HCEC 1CT (cell line): ENCODE measurements around the gene CDCP2.

ENCODE experiments used
- DNase-seq: peaks from one replicate; pipeline ENCODE4 v3.0.0-alpha.2; 2017

CDCP2 gene

DNA sequence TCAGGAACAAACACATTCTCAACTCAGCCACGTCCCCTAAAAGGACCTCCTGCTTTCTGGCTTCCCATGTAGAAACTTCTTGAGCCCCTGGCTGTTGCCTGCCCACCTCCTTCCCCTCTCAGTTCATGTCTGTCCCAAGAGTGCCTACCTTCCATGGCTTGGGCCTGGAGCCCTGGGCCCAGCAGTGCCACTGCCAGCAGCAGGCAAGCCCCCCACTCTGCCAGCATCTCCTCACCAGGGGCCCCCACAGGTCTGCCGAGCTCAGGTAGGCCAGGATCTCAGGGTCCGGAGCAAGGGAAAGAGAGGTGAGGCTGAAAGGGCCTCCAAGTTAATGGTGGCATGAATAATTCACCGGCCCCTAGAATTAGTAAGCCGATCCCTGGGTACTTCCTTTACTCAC, at the start of gene CDCP2:
TSS of gene CDCP2 (minus strand) at position 305 of the 400 bp plus-strand sequence. CDS start at position 227, 78 bp downstream.
- DNase-seq = no peak

- no peak for DNase-seq
These were observed 47.8 kb upstream of the CDCP2 start for GRCh38 chr1:54200519-54200997.

- peak; percentile 95 for DNase-seq
These were observed 47.1 kb upstream of the CDCP2 start, which contains the start of the genes CYB5RL and MRPL37 for GRCh38 chr1:54199765-54200518. CYB5RL (minus strand) TSS chr1:54200030; CDS start chr1:54195616, 4,414 bp downstream. MRPL37 (plus strand) TSS chr1:54200167; CDS start chr1:54200244, 77 bp downstream.

GRCh38 chr1:54199151-54199764, 46.5 kb upstream of the CDCP2 start:
- DNase-seq = no peak

GRCh38 chr1:54193453-54193852, 40.7 kb upstream of the CDCP2 start:
- no peak for DNase-seq

DNA sequence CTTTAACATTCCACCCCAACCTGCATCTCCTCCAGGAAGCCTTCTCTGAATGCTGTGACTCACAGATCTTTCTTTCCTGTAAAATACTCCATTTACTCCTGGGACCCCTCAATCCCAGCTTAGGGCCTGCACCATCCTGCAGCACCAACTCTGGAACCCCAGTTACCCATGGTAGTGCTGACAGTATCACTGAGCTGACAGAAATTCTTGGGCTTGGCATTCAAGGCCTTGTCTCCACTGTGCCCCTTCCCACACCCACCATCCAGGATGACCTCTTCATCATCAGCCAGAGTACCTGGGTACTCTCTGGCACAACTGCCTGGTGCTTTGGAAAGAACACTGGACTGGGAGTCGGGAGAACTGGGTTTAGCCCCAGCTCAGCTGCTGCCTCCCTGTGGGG, 38.7 kb upstream of the CDCP2 start:
- DNase-seq = no peak

DNA sequence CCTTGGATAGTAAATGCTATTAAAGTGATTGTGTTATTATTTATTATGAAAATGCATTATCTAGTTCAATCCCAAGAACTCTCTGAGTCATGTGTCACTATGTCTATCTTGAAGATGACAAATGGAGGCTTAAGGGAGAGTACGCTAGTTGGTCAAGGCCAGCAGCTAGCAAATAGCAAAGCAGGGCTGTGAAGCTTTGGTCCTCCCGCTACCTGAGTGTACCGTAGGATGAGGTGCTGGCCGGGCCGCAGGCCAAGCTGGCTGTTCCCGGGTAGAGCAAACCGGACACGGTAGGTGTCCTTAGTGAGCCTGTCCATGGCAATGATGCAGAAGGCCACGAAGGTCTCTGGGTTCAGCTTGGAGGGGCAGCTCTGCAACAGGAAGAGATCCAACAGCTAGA, 37.7 kb upstream of the CDCP2 start:
- DNase-seq = no peak

GRCh38 chr1:54188291-54188690, 35.5 kb upstream of the CDCP2 start:
- DNase-seq = no peak

GRCh38 chr1:54186056-54186455, 33.3 kb upstream of the CDCP2 start:
- no peak for DNase-seq

DNA sequence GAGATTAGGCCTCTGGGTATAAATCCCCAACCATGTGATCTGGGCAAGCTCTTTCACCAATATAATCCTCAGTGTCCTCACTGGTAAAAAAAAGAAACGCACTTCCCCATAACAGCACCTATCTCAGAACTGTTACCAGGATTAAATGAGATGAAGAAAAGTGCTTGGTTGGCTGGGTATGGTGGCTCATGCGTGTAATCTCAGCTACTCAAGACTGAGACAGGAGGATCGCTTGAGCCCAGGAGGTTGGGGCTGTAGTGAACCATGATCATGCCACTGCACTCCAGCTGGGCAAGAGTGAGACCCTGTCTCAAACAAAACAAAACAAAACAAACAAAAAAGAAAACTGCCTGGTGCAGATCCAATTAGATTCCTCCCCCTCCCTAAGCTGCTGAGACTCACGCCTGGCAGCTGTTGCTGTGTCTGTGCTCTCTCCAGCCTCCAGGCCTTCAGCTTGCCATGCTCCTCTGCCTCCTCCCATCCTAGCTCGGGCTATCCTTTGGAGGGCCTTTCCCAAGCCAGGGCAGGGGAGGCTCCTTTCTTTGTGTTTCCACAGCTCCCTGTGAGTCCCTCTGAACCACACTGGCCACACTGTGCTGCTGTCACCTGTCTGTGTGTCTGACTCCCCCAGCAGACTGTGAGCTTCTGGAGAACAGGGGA, 28.0 kb upstream of the CDCP2 start:
- DNase-seq = no peak

DNA sequence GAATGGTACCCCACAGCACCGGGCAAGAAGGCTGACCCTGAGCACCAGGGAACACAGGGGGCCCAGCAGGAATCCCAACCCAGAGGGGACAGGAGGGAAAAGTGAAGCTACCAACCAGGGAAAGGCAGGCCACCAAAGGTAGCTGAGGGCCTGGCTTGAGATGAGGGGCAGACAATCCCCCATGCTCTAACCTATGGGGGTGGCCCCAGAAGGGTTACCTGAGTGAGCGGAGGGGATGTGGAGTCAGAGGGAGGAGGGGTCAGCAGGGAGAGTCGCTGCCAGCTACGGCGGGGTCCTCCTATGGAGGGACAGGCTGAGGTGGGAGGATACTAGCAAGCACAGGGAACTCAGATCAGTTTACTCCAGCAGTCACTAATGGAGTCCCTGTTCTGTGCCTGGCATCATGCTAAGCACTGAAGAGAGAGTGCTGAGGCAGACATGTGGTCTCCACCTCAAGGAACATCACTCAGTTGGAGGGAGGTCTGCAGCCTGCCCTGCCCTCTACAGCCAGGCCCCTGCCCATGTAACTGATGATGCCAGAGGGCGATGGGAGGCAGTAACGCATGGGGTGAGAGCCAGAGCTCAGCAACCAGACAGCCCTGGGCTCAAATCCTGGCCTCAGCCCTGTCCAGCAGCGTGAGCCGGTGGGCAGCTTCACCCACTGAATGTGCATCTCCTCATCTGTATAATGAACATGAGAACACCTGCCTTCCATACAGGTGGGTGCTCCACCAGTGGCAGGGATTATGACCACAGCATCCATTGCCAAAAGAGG, 25.7 kb upstream of the CDCP2 start:
- no peak for DNase-seq

DNA sequence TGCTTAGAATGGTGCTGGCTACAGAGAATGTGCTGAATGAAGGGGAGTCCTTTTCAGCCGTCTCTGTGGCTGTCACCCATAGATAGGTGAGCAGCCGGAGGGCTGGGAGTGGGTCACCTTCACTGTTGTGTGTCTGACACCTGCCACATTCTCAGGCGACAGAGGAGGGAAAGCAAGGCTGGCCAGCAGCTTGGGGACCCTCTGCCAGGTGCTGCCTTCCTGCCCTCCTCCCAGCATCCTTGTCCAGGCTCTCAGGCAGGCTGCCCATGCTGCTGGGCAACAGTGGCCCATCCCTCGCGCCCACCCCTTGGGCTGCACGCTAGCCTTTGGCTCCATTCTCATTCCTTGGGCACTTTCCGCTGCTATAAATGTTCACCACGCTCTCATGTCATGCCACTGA, 24.9 kb upstream of the CDCP2 start:
- DNase-seq = no peak

DNA sequence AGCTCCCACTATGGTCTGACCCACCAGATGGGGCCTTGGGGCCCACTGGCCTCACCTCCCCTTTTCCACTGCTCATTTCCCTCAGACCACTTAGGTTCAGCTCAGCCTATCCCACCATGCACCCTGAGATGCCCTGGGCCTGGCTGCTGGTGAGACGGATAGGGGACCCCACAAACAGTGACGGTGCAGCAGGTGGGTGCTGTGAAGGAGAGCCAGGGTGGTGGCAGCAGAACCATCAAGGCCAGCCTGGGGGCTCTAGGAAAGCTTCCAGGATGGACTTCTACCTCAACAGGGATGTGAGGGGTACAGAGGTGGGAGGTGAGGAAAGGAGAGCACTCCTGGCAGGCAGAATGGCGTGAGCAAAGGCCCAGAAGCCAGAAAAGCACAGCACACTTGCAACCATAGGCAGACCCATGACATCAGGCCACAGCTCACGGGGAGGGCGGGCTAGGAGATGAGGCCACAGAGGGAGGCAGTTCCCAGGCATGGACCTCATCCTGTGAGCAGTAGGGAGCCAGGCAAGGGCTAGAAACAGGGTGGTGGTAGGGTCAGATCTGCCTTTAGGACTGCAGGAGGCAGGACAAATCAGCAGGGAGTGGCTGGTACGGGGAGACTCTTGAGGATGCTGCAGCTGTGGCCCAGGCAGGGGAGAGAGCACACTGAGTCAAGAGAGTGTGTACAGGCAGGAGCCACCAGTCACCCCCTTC, 24.0 kb upstream of the CDCP2 start:
- DNase-seq = no peak

DNA sequence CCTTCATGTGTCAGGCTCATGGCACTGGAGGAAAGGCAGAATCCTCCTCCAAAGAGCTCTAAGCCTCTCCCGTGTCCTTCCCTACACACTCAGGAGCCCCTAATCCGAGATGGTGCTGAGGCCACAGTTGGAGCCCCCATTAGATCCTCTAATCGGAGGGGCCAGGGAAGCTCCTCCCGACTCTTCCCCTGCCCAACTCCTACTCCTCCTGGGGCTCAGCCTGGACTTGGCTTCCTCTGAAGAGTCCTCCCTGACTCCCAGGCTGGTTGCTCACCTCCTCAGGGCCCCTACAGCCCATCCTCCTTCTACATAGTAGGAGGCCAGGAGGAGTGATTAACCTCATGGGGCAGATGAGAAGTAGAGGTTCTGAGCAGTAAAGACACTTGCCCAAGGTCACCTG, 21.3 kb upstream of the CDCP2 start:
- DNase-seq = no peak

GRCh38 chr1:54173681-54174080, 20.9 kb upstream of the CDCP2 start:
- DNase-seq = no peak

GRCh38 chr1:54172614-54173599, 20.1 kb upstream of the CDCP2 start:
- DNase-seq = no peak

- no peak for DNase-seq
These were observed 18.8 kb upstream of the CDCP2 start for GRCh38 chr1:54171606-54172005.

DNA sequence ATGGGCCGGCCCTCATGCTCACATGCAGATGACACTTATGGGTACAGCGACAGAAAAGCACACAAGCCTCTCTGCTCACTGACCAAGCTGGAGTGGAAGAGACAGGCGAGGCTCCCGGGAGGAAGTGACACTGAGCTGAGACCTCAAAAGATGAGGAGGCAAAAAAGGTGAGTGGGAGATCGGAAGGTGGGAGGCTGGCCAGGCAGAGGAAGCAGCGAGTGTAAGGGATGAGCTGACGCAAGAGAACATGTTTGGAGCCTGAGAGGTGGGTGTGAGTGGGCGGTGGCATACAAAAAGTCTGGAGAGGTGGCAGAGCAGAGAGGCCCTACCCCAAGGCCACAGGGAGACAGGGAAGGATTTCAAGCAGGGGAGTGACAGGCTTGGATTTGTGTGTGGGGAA, 18.2 kb upstream of the CDCP2 start:
- DNase-seq = no peak

DNA sequence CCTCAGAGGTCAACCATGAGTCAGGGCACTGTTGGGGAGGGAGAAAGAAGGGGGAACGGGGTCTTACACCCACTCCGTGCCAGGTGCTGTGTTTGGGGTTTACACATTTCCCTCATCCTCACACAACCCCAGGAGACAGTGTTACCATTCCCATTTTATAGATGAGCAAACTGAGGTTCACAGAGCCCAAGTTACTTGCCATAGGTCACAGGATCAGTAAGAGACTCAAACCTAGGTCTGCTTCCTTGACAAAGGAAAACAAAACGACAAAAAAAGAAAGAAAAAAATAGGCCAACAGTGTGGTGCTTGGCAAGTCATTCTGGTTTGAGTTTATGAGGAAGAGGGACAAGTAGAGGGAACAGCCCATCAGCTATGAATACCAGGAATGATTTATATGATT, 16.3 kb upstream of the CDCP2 start:
- no peak for DNase-seq

DNA sequence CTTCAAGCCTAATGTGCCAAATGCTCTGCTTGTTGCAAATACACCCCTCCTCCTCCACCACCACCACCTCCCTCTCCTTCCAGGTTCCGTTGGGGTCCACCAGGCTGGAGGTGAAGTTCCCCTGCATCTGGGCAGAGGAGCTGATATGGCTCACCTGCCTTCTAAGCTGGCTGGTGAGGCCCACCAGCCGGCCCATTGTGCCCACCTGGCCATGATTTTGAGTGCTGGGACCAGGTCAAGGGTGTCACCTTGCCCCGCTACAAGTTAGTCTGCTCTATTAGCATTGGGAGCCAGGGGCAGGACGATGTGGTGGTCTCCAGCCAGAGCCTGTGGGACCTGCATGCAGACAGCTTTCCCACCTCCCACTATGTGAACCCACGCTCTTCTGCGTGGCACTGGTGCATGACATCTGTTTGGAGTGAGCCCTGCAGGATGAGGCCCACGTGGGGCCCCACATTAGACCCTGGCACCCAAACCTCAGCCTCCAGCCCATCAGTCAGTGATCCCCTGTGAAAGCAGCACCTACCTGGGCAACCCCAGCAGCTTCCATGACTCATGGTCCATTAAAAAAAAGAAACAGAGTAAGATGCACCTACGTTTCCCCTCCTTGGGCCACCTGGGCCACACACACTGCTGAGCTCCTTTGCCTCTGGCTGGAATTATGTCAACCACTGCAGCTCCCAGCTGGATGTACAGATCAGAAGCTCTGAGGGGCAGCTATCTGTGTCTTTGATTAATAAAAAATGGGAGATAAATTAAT, 15.6 kb upstream of the CDCP2 start:
- no peak for DNase-seq
